HEK293T (cell line): ENCODE measurements around the gene CLSTN1.
"Not testable (repeated sequence)": the region's sequence is repeated elsewhere in the genome, so short reads cannot be mapped to it uniquely, and the experiment has no call there.

Experiments
- CTCF ChIA-PET: fragments of 350-600 bp; formaldehyde crosslinking; extraction: SDS; loops from one replicate; lab custom pipeline; 2021; ENCODE audit warnings: antibody characterized with exemption, inconsistent platforms; lab: Yijun Ruan, JAX
- POLR2A ChIA-PET: fragments of 350-600 bp; formaldehyde crosslinking; extraction: SDS; loops from one replicate; lab custom pipeline; 2020; ENCODE audit warnings: antibody characterized with exemption, inconsistent platforms; lab: Yijun Ruan, JAX
- DNase-seq: peaks from one replicate; pipeline ENCODE4 v3.0.0; 2012; ENCODE audit warnings: mixed read lengths; ENCODE audit errors: extremely low spot score
- ARNT ChIP-seq: fragments of 450-650 bp; IDR thresholded peaks from 2 replicates; pipeline ENCODE4 v1.6.1; 2017; ENCODE audit warnings: mild to moderate bottlenecking
- BHLHE40 ChIP-seq: fragments of 450-650 bp; IDR thresholded peaks from 2 replicates; pipeline ENCODE4 v1.6.1; 2016; ENCODE audit warnings: mild to moderate bottlenecking, moderate library complexity, borderline replicate concordance
- CTBP1 ChIP-seq: fragments of 450-650 bp; IDR thresholded peaks from 2 replicates; pipeline ENCODE4 v1.6.1; 2016; ENCODE audit warnings: borderline replicate concordance
- ELF4 ChIP-seq: fragments of 450-650 bp; IDR thresholded peaks from 2 replicates; pipeline ENCODE4 v1.6.1; 2017; ENCODE audit warnings: antibody characterized with exemption
- FOXA1 ChIP-seq: fragments of 450-650 bp; IDR thresholded peaks from 2 replicates; pipeline ENCODE4 v1.6.1; 2016; ENCODE audit warnings: mild to moderate bottlenecking
- FOXK2 ChIP-seq: fragments of 450-650 bp; IDR thresholded peaks from 2 replicates; pipeline ENCODE4 v1.6.1; 2016; ENCODE audit warnings: mild to moderate bottlenecking
- FOXM1 ChIP-seq: fragments of 450-650 bp; IDR thresholded peaks from 2 replicates; pipeline ENCODE4 v1.6.1; 2017; ENCODE audit warnings: mild to moderate bottlenecking, borderline replicate concordance
- HDGF ChIP-seq: fragments of 450-650 bp; IDR thresholded peaks from 2 replicates; pipeline ENCODE4 v1.6.1; 2017; ENCODE audit warnings: antibody characterized with exemption, borderline replicate concordance
- L3MBTL2 ChIP-seq: fragments of 450-650 bp; conservative IDR thresholded peaks from 2 replicates; pipeline ENCODE4 v1.6.1; 2016; ENCODE audit warnings: mild to moderate bottlenecking
- LEF1 ChIP-seq: fragments of 450-650 bp; IDR thresholded peaks from 2 replicates; pipeline ENCODE4 v1.6.1; 2017; ENCODE audit warnings: mild to moderate bottlenecking, borderline replicate concordance
- NFRKB ChIP-seq: fragments of 450-650 bp; IDR thresholded peaks from 2 replicates; pipeline ENCODE4 v1.6.1; 2016; ENCODE audit warnings: mild to moderate bottlenecking, moderate library complexity
- PKNOX1 ChIP-seq: fragments of 450-650 bp; IDR thresholded peaks from 2 replicates; pipeline ENCODE4 v1.6.1; 2016
- SP1 ChIP-seq: fragments of 450-650 bp; IDR thresholded peaks from 2 replicates; pipeline ENCODE4 v1.6.1; 2017
- SUZ12 ChIP-seq: fragments of 450-650 bp; IDR thresholded peaks from 2 replicates; pipeline ENCODE4 v1.6.1; 2016; ENCODE audit warnings: mild to moderate bottlenecking
- TARDBP ChIP-seq: fragments of 450-650 bp; IDR thresholded peaks from 2 replicates; pipeline ENCODE4 v1.6.1; 2016
- ZNF384 ChIP-seq: fragments of 450-650 bp; IDR thresholded peaks from 2 replicates; pipeline ENCODE4 v1.6.1; 2016

Gene CLSTN1

GRCh38 chr1:9758559-9759121 is 65.1 kb downstream of the CLSTN1 start:
- TF ChIP-seq TARDBP (no peak), ARNT (no peak), ELF4 (no peak), FOXA1 (no peak), CTBP1 (no peak), HDGF (no peak), FOXK2 (no peak), NFRKB (no peak), SUZ12 (no peak), PKNOX1 (no peak), FOXM1 (no peak), ZNF384 (no peak), LEF1 (no peak), BHLHE40 (no peak), L3MBTL2 (no peak), SP1 (no peak)
- ChIA-PET CTCF (no interaction called here), POLR2A (no interaction called here)
- DNase-seq: no peak

- TF ChIP-seq FOXM1 (no peak), HDGF (no peak), L3MBTL2 (no peak), FOXK2 (no peak), ZNF384 (no peak), PKNOX1 (no peak), TARDBP (no peak), ELF4 (no peak), LEF1 (no peak)
- CTCF ChIA-PET: no interaction called here
- POLR2A ChIA-PET: interaction anchor here (0.7 kb wide), 1 partner anchor 9 kb away, joined by 3 read pairs; no protein-coding TSS in a partner anchor
- no peak for DNase-seq
Measured at GRCh38 chr1:9755441-9755995, 68.2 kb downstream of the CLSTN1 start.

- TF ChIP-seq FOXA1: no peak
- TF ChIP-seq NFRKB: no peak
- TF ChIP-seq CTBP1: no peak
- TF ChIP-seq FOXK2: no peak
- no peak for TF ChIP-seq BHLHE40
- no peak for TF ChIP-seq ZNF384
- TF ChIP-seq L3MBTL2: no peak
- no peak for TF ChIP-seq HDGF
- no peak for TF ChIP-seq TARDBP
- no peak for TF ChIP-seq FOXM1
- no peak for TF ChIP-seq ELF4
- TF ChIP-seq SUZ12: no peak
- TF ChIP-seq LEF1: no peak
- TF ChIP-seq SP1: no peak
- no peak for TF ChIP-seq ARNT
- no peak for DNase-seq
- POLR2A ChIA-PET: no interaction called here
- CTCF ChIA-PET: no interaction called here
Measured at GRCh38 chr1:9753121-9753531, 70.6 kb downstream of the CLSTN1 start.

GRCh38 chr1:9751971-9752370 is 71.8 kb downstream of the CLSTN1 start:
- CTCF ChIA-PET: no interaction called here
- POLR2A ChIA-PET: no interaction called here
- TF ChIP-seq TARDBP: no peak
- TF ChIP-seq L3MBTL2: no peak
- no peak for TF ChIP-seq LEF1
- TF ChIP-seq FOXA1: no peak
- TF ChIP-seq SP1: no peak
- TF ChIP-seq SUZ12: no peak
- DNase-seq: no peak

- DNase-seq: no peak
- POLR2A ChIA-PET: no interaction called here
- no peak for TF ChIP-seq SP1
- TF ChIP-seq SUZ12: no peak
- TF ChIP-seq FOXK2: no peak
- TF ChIP-seq HDGF: no peak
- no peak for TF ChIP-seq L3MBTL2
- TF ChIP-seq ARNT: no peak
- no peak for TF ChIP-seq PKNOX1
- TF ChIP-seq LEF1: no peak
- no peak for TF ChIP-seq FOXM1
- no peak for TF ChIP-seq NFRKB
- no peak for TF ChIP-seq TARDBP
- no peak for TF ChIP-seq BHLHE40
- TF ChIP-seq ELF4: no peak
- CTCF ChIA-PET: no interaction called here
Measured at GRCh38 chr1:9749361-9749760, 74.4 kb downstream of the CLSTN1 start.

- DNase-seq, CTCF ChIA-PET, POLR2A ChIA-PET: not testable (repeated sequence)
Measured at GRCh38 chr1:9748391-9748790, 75.4 kb downstream of the CLSTN1 start.
